ENCODE data around the gene CYP4F11. TPM values are rescaled to one million over a fixed set of nuclear protein-coding genes. Genes with fewer than 3 reads are reported as not detected.

Gene CYP4F11
- total RNA-seq, 6 donors from 2014 or later = 0.26 to 3.1 (median 2.1) TPM; not detected in 1

DNA sequence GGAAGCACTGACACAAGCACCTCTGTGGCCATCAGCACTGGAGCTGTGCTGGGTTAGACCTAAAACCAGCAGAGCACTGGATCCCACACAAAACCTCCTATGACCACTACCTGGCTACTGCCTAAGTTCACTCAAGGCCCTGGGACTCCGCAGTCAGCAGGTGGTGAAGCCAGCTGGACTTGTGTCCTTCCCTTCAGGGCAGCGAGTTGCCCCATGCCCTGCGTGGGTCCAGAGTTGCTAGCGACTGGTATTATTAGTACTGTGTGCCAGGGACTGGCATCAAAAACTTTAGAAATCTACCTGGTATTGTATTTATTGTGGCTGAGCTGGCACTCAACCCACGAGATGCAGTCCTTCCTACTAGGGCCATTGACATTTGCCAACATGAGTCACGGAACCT lies 20.5 kb upstream of the CYP4F11 start:
- 86 to 87% methylated on average over 6 of the region's 6 CpGs for WGBS, 2 donors
- H3K9me3 ChIP-seq = peaks cover 0 to 2% (median 0%) of the 10 kb centered on the region in 4 donors
- DNase-seq (peak in 1 of 2 donors; percentile 27), ATAC-seq (ENCODE audit: low FRiP score in 2 of 2) (no peak)
- H3K27me3 ChIP-seq = peaks cover 0 to 3% (median 0%) of the 10 kb centered on the region in 4 donors
- H3K36me3 ChIP-seq = no peaks in the 10 kb centered on the region
- no peak overlapping the region for H3K27ac ChIP-seq
- TF ChIP-seq POLR2A (IDR thresholded peaks at IDR 0.05) = no peak
- TF ChIP-seq EP300 (IDR thresholded peaks at IDR 0.05) = no peak
- TF ChIP-seq POLR2AphosphoS5 (IDR thresholded peaks at IDR 0.05) = no peak
- TF ChIP-seq, protein P1, sequence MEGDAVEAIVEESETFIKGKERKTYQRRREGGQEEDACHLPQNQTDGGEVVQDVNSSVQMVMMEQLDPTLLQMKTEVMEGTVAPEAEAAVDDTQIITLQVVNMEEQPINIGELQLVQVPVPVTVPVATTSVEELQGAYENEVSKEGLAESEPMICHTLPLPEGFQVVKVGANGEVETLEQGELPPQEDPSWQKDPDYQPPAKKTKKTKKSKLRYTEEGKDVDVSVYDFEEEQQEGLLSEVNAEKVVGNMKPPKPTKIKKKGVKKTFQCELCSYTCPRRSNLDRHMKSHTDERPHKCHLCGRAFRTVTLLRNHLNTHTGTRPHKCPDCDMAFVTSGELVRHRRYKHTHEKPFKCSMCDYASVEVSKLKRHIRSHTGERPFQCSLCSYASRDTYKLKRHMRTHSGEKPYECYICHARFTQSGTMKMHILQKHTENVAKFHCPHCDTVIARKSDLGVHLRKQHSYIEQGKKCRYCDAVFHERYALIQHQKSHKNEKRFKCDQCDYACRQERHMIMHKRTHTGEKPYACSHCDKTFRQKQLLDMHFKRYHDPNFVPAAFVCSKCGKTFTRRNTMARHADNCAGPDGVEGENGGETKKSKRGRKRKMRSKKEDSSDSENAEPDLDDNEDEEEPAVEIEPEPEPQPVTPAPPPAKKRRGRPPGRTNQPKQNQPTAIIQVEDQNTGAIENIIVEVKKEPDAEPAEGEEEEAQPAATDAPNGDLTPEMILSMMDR (IDR thresholded peaks at IDR 0.05) = no peak
- H3K4me3 ChIP-seq = no peak overlapping the region
- no peaks in the 10 kb centered on the region for H3K4me1 ChIP-seq

DNA sequence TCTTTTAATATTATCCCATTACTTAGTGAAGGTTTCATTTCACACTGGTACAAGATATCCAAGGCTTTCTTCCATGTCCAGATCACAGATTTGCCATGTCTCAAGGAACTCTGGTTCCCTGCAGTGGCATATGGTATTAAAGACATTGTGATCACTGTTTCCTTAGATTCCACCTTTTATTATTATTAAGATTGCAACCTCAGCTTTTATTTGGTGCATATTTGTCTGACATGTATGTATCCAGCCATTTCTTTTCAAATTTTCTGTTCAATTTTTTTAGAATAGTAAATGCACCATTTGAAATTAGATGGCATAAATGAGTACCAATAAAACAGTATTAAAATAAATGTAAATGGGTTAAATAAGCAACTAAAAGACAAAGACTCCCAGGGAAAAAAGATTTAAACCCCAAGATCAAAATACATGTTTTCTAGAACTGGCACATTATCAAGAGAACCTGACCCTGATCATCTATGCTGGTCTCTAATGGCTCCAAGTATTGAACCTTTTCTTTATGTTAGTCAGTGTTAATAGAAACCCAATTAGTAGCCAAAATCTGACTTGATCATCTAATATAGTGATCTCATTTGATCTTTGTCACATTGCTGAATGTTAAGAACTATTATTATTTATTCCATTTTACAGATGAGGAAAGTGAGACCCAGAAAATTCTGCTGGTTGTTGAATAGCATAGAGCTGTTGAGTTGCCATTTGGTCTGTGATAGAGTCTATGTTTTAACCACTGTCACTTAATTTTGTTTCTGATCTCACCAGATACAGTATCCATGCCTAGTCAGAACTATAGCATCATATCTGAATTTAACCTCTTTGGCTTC lies 14.1 kb upstream of the CYP4F11 start, which contains the start of gene OR10H4:
Gene OR10H4 (plus strand): TSS at position 786 of the 836 bp plus-strand sequence. CDS start 0 bp downstream, at position 786.
- Histone ChIP-seq H3K4me3 (no peak within 1 kb of the TSS), H3K27ac (no peak within 1 kb of the TSS), H3K27me3 (no peaks in the 10 kb centered on the region), H3K4me1 (no peaks in the 10 kb centered on the region), H3K36me3 (no peaks in the 10 kb centered on the region), H3K9me3 (peaks cover 3 to 19% (median 5%) of the 10 kb centered on the region in 4 donors)
- ATAC-seq (ENCODE audit: low FRiP score in 2 of 2) (no peak), DNase-seq (no peak)
- no peak for TF ChIP-seq POLR2A (IDR thresholded peaks at IDR 0.05)
- no peak for TF ChIP-seq EP300 (IDR thresholded peaks at IDR 0.05)
- TF ChIP-seq, protein P1 (IDR thresholded peaks at IDR 0.05) = no peak
- TF ChIP-seq POLR2AphosphoS5 (IDR thresholded peaks at IDR 0.05) = no peak

DNA sequence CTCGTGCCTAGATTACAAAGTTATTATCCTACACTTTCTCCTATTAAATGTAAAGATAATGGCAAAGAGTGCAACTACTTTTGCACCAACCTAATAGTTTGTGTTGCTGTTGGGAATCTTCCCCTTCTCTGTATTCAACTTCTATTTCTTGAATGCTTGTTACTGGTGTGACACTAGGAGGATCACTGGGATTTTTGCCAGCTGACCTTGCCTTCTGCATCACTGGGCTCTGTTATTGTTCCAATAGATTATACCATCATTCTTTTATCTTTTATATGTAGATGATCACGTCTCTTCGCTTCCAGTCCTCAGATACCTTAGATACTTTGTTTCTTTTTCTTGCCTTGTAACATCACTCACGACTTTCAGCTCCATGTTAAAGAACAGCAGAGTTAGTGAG lies 11.0 kb upstream of the CYP4F11 start:
- no peak for TF ChIP-seq POLR2A (IDR thresholded peaks at IDR 0.05)
- no peak for TF ChIP-seq EP300 (IDR thresholded peaks at IDR 0.05)
- H3K27ac ChIP-seq = no peak overlapping the region
- no peak for DNase-seq
- no peaks in the 10 kb centered on the region for H3K4me1 ChIP-seq
- H3K9me3 ChIP-seq = peaks cover 3 to 19% (median 5%) of the 10 kb centered on the region in 4 donors
- H3K4me3 ChIP-seq = no peak overlapping the region
- 45 to 51% methylated on average over 4 of the region's 4 CpGs for WGBS, 2 donors
- H3K36me3 ChIP-seq = no peaks in the 10 kb centered on the region
- no peaks in the 10 kb centered on the region for H3K27me3 ChIP-seq
- no peak for ATAC-seq (ENCODE audit: low FRiP score in 2 of 2)

DNA sequence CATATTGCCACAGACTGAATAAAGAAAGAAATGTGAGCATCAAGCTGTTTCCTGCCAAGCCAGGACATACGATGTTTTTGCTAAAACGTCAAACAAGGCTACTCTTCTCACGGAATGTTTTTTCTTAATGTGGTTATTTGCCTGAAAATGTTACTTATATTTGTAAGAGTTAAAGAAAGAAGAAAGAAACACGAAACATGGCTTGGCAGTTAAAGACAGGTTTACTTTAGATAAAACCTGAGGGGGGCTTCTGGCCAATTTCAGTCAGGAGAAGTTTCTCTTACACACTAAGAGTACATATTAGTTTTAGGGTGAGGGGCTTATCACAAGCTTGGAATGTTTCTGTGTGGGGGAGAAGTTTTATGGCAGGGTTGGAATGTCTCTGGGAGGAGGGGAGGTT lies 10.1 kb upstream of the CYP4F11 start:
- Histone ChIP-seq H3K27ac (no peak overlapping the region), H3K27me3 (no peaks in the 10 kb centered on the region), H3K4me1 (no peaks in the 10 kb centered on the region), H3K9me3 (peaks cover 3 to 13% (median 5%) of the 10 kb centered on the region in 4 donors), H3K36me3 (no peaks in the 10 kb centered on the region), H3K4me3 (no peak overlapping the region)
- 63 to 67% methylated on average over 4 of the region's 4 CpGs for WGBS, 2 donors
- TF ChIP-seq POLR2AphosphoS5 (IDR thresholded peaks at IDR 0.05) (no peak), EP300 (IDR thresholded peaks at IDR 0.05) (no peak), POLR2A (IDR thresholded peaks at IDR 0.05) (no peak)
- TF ChIP-seq, protein P1 (IDR thresholded peaks at IDR 0.05) = no peak
- ATAC-seq (ENCODE audit: low FRiP score in 2 of 2) = no peak
- no peak for DNase-seq

DNA sequence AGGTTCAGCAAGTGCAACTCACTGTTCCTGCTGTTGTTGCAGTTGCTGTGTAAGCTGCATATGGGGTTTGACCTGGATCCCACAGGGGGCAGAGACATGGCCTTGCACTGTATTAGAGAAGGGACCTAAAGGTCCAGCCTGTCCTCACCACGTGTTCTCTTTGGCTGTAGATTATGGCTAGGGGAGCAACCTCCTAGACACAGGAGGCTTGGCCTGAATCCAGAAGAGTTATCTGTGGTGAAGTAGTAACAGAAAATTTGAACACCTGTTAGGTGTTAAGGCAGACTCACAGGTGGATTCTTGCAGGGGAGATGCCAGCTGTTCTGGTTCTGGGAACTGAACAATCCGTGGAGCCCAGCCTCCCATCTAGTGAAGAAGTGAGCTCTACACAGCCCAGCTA lies 3.4 kb upstream of the CYP4F11 start:
- WGBS, 2 donors = 33 to 64% methylated on average over 1 to 2 of the region's 2 CpGs
- H3K4me3 ChIP-seq = no peak overlapping the region
- no peak overlapping the region for H3K27ac ChIP-seq
- no peaks in the 10 kb centered on the region for H3K27me3 ChIP-seq
- no peaks in the 10 kb centered on the region for H3K4me1 ChIP-seq
- no peak for ATAC-seq (ENCODE audit: low FRiP score in 2 of 2)
- H3K36me3 ChIP-seq = no peaks in the 10 kb centered on the region
- H3K9me3 ChIP-seq = no peaks in the 10 kb centered on the region
- DNase-seq = no peak
- TF ChIP-seq, protein P1 (IDR thresholded peaks at IDR 0.05) = no peak
- TF ChIP-seq POLR2A (IDR thresholded peaks at IDR 0.05) = no peak
- no peak for TF ChIP-seq POLR2AphosphoS5 (IDR thresholded peaks at IDR 0.05)
- no peak for TF ChIP-seq EP300 (IDR thresholded peaks at IDR 0.05)

All from upper lobe of left lung (tissue), 6 donors.